Sigmoid colon (tissue), 3 donors: ENCODE measurements around the gene NME4.

Experiments used
- CTCF ChIP-seq, 4 experiments: fragments of 450-650 bp in 3 of 4; fragments of 200-600 bp in 1 of 4; IDR thresholded peaks; one replicate each; pipeline ENCODE4 v1.5.1; 2016 to 2019; ENCODE audit warnings: antibody characterized with exemption in 4 of 4, mild to moderate bottlenecking in 3 of 4, moderate library complexity in 2 of 4
- POLR2A ChIP-seq, 2 donors: fragments of 450-650 bp; IDR thresholded peaks; one replicate each; pipeline ENCODE4 v1.6.1; 2016; ENCODE audit warnings: antibody characterized with exemption in 2 of 2, mild to moderate bottlenecking in 2 of 2, moderate library complexity in 2 of 2

DNA sequence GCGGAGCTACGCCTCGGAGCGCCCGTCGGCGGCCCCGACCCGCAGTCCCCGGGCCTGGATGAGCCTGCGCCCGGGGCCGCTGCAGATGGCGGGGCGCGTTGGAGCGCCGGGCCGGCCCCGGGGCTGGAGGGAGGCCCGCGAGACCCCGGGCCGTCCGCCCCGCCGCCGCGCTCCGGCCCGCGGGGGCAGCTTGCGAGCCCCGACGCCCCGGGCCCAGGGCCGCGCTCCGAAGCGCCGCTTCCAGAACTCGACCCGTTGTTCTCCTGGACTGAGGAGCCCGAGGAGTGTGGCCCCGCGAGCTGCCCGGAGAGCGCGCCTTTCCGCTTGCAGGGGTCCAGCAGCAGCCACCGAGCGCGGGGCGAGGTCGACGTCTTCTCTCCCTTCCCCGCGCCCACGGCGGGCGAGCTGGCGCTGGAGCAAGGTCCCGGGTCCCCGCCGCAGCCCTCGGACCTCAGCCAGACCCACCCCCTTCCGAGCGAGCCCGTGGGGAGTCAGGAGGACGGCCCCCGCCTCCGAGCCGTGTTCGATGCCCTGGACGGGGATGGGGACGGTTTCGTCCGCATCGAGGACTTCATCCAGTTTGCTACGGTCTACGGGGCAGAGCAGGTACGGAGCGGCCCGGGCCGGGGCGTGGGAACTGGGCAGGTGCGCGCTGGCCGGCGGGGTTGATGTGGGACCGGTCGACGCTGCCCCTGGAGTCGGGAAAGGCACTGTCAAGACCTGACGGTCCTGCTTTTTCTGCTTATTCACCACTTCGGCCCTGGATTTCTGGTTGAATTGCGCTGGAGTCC, 29.3 kb downstream of the NME4 start:
- no peak for TF ChIP-seq CTCF (IDR thresholded peaks at IDR 0.05)
- TF ChIP-seq POLR2A (IDR thresholded peaks at IDR 0.05), result no peak
